Testis (tissue), 2 donors: ENCODE data around the gene SGPL1.

Experiments
- POLR2A ChIP-seq: fragments of 450-650 bp; IDR thresholded peaks from one replicate; pipeline ENCODE4 v1.6.1; 2017; ENCODE audit warnings: antibody characterized with exemption, mild to moderate bottlenecking, moderate library complexity
- TF ChIP-seq, protein P1 (sequence below), 3 experiments: fragments of 450-650 bp in 2 of 3; fragments of 200-600 bp in 1 of 3; sonication (generic) in 1 of 3; IDR thresholded peaks; one replicate each; pipeline ENCODE4 v1.5.1; 2016 to 2019; ENCODE audit warnings: antibody characterized with exemption in 3 of 3, mild to moderate bottlenecking in 2 of 3, moderate library complexity in 1 of 3

DNA sequence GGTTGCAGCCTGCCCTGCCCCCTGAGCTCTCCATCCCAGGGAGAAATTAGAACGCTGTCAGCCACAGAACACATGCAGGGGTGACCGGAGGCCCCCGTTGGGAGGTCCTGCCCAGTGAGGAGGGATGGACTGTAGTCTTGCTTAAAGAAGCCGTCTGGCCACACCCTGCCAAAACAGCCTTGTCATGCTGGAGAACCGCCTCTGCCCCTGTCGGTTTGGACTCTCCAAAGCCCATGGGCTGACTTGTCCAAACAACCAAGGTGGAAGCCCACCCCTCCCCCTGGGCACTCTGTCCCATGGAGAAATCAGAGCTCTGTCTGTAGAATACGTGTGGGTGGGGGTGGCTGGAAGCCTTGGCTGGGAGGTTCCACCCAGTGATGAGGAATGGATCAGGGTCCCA is 17.9 kb upstream of the SGPL1 start:
- TF ChIP-seq, protein P1, sequence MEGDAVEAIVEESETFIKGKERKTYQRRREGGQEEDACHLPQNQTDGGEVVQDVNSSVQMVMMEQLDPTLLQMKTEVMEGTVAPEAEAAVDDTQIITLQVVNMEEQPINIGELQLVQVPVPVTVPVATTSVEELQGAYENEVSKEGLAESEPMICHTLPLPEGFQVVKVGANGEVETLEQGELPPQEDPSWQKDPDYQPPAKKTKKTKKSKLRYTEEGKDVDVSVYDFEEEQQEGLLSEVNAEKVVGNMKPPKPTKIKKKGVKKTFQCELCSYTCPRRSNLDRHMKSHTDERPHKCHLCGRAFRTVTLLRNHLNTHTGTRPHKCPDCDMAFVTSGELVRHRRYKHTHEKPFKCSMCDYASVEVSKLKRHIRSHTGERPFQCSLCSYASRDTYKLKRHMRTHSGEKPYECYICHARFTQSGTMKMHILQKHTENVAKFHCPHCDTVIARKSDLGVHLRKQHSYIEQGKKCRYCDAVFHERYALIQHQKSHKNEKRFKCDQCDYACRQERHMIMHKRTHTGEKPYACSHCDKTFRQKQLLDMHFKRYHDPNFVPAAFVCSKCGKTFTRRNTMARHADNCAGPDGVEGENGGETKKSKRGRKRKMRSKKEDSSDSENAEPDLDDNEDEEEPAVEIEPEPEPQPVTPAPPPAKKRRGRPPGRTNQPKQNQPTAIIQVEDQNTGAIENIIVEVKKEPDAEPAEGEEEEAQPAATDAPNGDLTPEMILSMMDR (IDR thresholded peaks at IDR 0.05) = no peak
- TF ChIP-seq POLR2A = no peak
